Upper lobe of left lung (tissue), 6 donors: ENCODE results near the gene ASTN1. TPM values are rescaled to one million over a fixed set of nuclear protein-coding genes. Genes with fewer than 3 reads are reported as not detected.
A peak's percentile ranks its signal among the peaks of the same experiment; 100 is the strongest.

ENCODE experiments used
- ATAC-seq, 2 donors: fragments of 200-7000 bp; cut with Tn5 transposase; one replicate each; pipeline ENCODE4 v1.9.1; 2022; ENCODE audit warnings: mild to moderate bottlenecking in 2 of 2, moderate library complexity in 2 of 2; ENCODE audit not compliant: low FRiP score in 2 of 2
- DNase-seq, 2 donors: peaks; one replicate each; pipeline ENCODE4 v3.0.0-alpha.2; 2019 to 2020
- H3K27ac ChIP-seq, 4 donors: fragments of 200-600 bp; sonication (generic); one replicate each; pipeline ENCODE4 v1.5.1; 2016 to 2019
- H3K27me3 ChIP-seq, 4 donors: fragments of 200-600 bp; sonication (generic); one replicate each; pipeline ENCODE4 v1.5.1; 2017 to 2019
- H3K36me3 ChIP-seq, 4 donors: fragments of 200-600 bp; sonication (generic); one replicate each; pipeline ENCODE4 v1.5.1; 2016 to 2019
- H3K4me1 ChIP-seq, 4 donors: fragments of 200-600 bp; sonication (generic); one replicate each; pipeline ENCODE4 v1.5.1; 2018 to 2019
- H3K4me3 ChIP-seq, 4 donors: fragments of 200-600 bp; sonication (generic); one replicate each; pipeline ENCODE4 v1.5.1; 2017 to 2019; ENCODE audit warnings: mild to moderate bottlenecking in 2 of 4, moderate library complexity in 1 of 4
- H3K9me3 ChIP-seq, 4 donors: fragments of 200-600 bp; sonication (generic); one replicate each; pipeline ENCODE4 v1.5.1; 2018 to 2019
- EP300 ChIP-seq, 4 donors: sonication (generic); formaldehyde crosslinking; IDR thresholded peaks; one replicate each; pipeline ENCODE4 v1.5.1; 2017; ENCODE audit warnings: antibody characterized with exemption in 4 of 4, control low read depth in 2 of 4
- POLR2A ChIP-seq, 4 donors: fragments of 450-650 bp; IDR thresholded peaks; one replicate each; pipeline ENCODE4 v1.5.1; 2016 to 2017; ENCODE audit warnings: antibody characterized with exemption in 4 of 4, mild to moderate bottlenecking in 2 of 4
- POLR2AphosphoS5 ChIP-seq, 2 donors: sonication (generic); formaldehyde crosslinking; IDR thresholded peaks; one replicate each; pipeline ENCODE4 v1.5.1; 2017; ENCODE audit warnings: antibody characterized with exemption in 2 of 2
- WGBS, 2 donors: methylation state at CpG; one replicate each; pipeline ENCODE4 v1.1.5; 2017 to 2018; 5-methylcytosine and 5-hydroxymethylcytosine counted together
- total RNA-seq, 6 donors: library from RNA; depleted of rRNA in 4 of 6; stranded (reverse); fragments of >200 nt in 4 of 6; gene quantifications; one replicate each; pipeline versions ENCODE4 v1.1.0 to v1.2.1, GENCODE V29; 2016 to 2021
- TF ChIP-seq, protein P1 (sequence below), 6 experiments: fragments of 450-650 bp in 4 of 6; fragments of 200-600 bp in 2 of 6; sonication (generic) in 2 of 6; IDR thresholded peaks; one replicate each; pipeline ENCODE4 v1.5.1; 2016 to 2019; ENCODE audit warnings: antibody characterized with exemption in 6 of 6
- donor health status: DM: no; HTN: no; CAD: no; lungs with moderate emphysema.
- donor health status: DM: no; HTN: yes; CAD: no; lungs with severe emphysema.

Gene ASTN1
- total RNA-seq, 6 donors from 2014 or later: 0.15 to 1.0 (median 0.32) TPM; not detected in 2

DNA sequence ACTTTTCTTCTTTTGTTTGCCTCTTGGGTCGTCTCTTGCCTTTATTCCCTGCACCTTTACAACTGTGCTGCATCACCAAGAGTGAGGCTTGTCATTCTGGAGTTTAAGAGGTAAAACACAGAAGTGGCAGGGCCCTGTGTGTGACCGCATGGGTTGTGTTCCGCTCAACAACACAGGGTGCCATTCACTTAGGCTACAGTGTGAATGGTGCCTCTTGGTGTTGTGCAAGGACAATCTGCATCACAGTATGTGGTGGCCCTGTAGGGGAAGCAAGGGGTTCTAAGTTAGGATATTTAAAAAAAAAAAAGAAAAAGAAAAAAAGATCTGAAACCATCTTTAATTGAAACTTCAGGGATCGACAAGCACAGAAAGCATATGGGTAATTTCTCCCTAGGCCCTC is 44.4 kb upstream of the ASTN1 start:
- 77 to 82% methylated on average over 4 of the region's 4 CpGs for WGBS, 2 donors
- H3K36me3 ChIP-seq: no peaks in the 10 kb centered on the region
- DNase-seq: no peak
- no peaks in the 10 kb centered on the region for H3K4me1 ChIP-seq
- no peak for TF ChIP-seq POLR2AphosphoS5 (IDR thresholded peaks at IDR 0.05)
- no peak overlapping the region for H3K4me3 ChIP-seq
- no peak overlapping the region for H3K27ac ChIP-seq
- ATAC-seq: peak in 1 of 2 donors; percentile 5
- H3K27me3 ChIP-seq: no peaks in the 10 kb centered on the region
- H3K9me3 ChIP-seq: no peaks in the 10 kb centered on the region

GRCh38 chr1:177206831-177207355 is 42.4 kb upstream of the ASTN1 start:
- no peaks in the 10 kb centered on the region for H3K9me3 ChIP-seq
- H3K27ac ChIP-seq: no peak overlapping the region
- no peak for DNase-seq
- H3K36me3 ChIP-seq: no peaks in the 10 kb centered on the region
- no peak overlapping the region for H3K4me3 ChIP-seq
- no peaks in the 10 kb centered on the region for H3K27me3 ChIP-seq
- no peak for ATAC-seq
- no peaks in the 10 kb centered on the region for H3K4me1 ChIP-seq
- TF ChIP-seq POLR2A (IDR thresholded peaks at IDR 0.05) (no peak), POLR2AphosphoS5 (IDR thresholded peaks at IDR 0.05) (no peak), EP300 (IDR thresholded peaks at IDR 0.05) (no peak)
- TF ChIP-seq, protein P1, sequence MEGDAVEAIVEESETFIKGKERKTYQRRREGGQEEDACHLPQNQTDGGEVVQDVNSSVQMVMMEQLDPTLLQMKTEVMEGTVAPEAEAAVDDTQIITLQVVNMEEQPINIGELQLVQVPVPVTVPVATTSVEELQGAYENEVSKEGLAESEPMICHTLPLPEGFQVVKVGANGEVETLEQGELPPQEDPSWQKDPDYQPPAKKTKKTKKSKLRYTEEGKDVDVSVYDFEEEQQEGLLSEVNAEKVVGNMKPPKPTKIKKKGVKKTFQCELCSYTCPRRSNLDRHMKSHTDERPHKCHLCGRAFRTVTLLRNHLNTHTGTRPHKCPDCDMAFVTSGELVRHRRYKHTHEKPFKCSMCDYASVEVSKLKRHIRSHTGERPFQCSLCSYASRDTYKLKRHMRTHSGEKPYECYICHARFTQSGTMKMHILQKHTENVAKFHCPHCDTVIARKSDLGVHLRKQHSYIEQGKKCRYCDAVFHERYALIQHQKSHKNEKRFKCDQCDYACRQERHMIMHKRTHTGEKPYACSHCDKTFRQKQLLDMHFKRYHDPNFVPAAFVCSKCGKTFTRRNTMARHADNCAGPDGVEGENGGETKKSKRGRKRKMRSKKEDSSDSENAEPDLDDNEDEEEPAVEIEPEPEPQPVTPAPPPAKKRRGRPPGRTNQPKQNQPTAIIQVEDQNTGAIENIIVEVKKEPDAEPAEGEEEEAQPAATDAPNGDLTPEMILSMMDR (IDR thresholded peaks at IDR 0.05): no peak

DNA sequence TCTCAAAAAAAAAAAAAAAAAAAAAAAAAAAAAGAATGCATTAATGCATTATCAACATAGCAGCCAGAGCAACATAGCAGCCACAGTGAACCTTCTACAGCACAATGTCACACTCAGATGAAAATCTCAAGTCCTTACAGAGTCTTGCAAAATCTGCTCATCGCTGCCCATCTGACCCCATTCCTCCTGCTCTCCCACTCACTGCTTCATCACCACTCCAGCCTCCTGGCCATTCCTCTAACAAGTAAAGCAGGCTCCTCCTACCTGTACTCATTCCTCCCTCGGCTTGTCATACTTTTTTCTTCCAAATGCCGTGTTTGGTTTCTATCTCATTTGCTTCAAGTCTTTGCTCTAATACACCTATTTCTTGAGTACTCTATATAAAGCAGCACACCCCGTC is 35.8 kb upstream of the ASTN1 start:
- Histone ChIP-seq H3K36me3 (no peaks in the 10 kb centered on the region), H3K4me3 (no peak overlapping the region), H3K27ac (no peak overlapping the region), H3K9me3 (no peaks in the 10 kb centered on the region), H3K27me3 (no peaks in the 10 kb centered on the region), H3K4me1 (no peaks in the 10 kb centered on the region)
- TF ChIP-seq POLR2A (IDR thresholded peaks at IDR 0.05): no peak
- no peak for TF ChIP-seq POLR2AphosphoS5 (IDR thresholded peaks at IDR 0.05)
- TF ChIP-seq, protein P1 (IDR thresholded peaks at IDR 0.05): no peak
- no peak for TF ChIP-seq EP300 (IDR thresholded peaks at IDR 0.05)
- no peak for DNase-seq
- WGBS, 2 donors: 69 to 85% methylated on average over 4 of the region's 4 CpGs
- ATAC-seq: no peak

GRCh38 chr1:177198243-177198642 is 33.7 kb upstream of the ASTN1 start:
- Histone ChIP-seq H3K4me1 (no peaks in the 10 kb centered on the region), H3K36me3 (no peaks in the 10 kb centered on the region), H3K27ac (no peak overlapping the region), H3K4me3 (no peak overlapping the region), H3K27me3 (no peaks in the 10 kb centered on the region), H3K9me3 (no peaks in the 10 kb centered on the region)
- DNase-seq (no peak), ATAC-seq (no peak)
- WGBS, 2 donors: 86 to 87% methylated on average over 2 of the region's 2 CpGs
- TF ChIP-seq POLR2AphosphoS5 (IDR thresholded peaks at IDR 0.05) (no peak), POLR2A (IDR thresholded peaks at IDR 0.05) (no peak), EP300 (IDR thresholded peaks at IDR 0.05) (no peak)
- TF ChIP-seq, protein P1 (IDR thresholded peaks at IDR 0.05): no peak

DNA sequence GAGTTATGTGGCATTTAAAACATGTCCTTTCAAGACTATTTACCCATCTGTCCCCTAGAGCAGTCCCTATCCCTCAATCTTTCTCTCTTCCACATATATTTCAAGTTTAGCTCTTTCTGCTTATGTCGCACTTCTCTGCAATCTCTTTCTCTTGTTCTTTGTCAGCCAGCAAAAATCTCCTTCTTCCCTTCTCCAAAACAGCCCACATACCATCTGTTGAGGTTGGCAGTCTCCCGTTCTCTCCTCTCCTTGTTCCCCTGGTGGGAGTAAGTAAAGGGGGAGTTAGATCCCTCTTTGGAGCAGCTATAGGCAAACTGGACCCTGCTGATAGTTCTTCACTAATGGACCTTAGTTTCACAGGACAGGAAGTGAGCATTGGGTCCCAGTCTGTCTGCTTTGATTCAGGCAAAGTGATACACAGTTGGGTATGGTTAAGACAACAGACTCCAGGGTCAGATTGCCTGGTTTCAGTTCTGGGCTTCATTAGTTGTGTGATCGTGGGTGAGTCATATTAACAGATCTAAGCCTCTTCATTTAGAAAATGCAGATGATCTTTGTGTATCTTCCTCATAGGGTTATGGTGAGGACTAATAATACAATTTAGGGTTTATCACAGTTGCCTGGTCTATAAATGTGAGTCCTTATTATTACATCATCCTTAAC is 25.9 kb upstream of the ASTN1 start:
- ATAC-seq: no peak
- H3K4me1 ChIP-seq: no peaks in the 10 kb centered on the region
- no peaks in the 10 kb centered on the region for H3K27me3 ChIP-seq
- WGBS, 2 donors: 82% methylated on average over 3 of the region's 3 CpGs
- TF ChIP-seq POLR2AphosphoS5 (IDR thresholded peaks at IDR 0.05) (no peak), POLR2A (IDR thresholded peaks at IDR 0.05) (no peak), EP300 (IDR thresholded peaks at IDR 0.05) (no peak)
- TF ChIP-seq, protein P1 (IDR thresholded peaks at IDR 0.05): no peak
- no peaks in the 10 kb centered on the region for H3K36me3 ChIP-seq
- H3K9me3 ChIP-seq: no peaks in the 10 kb centered on the region
- DNase-seq: no peak
- no peak overlapping the region for H3K4me3 ChIP-seq
- H3K27ac ChIP-seq: no peak overlapping the region
